Activated naive CD8-positive, alpha-beta T cell treated with anti-CD3 and anti-CD28 coated beads for 36 hours (primary cell): Measurements from ENCODE around the gene DUS2. TPM values are rescaled to one million over a fixed set of nuclear protein-coding genes. Genes with fewer than 3 reads are reported as not detected.
A peak's percentile ranks its signal among the peaks of the same experiment; 100 is the strongest.
"Not testable (repeated sequence)": the region's sequence is repeated elsewhere in the genome, so short reads cannot be mapped to it uniquely, and the experiment has no call there.

Source experiments
- DNase-seq: peaks from one replicate; pipeline ENCODE4 v3.0.0; 2021
- H3K27ac Mint-ChIP-seq: one replicate; pipeline ENCODE4 v1.8.0; 2022; ENCODE audit warnings: mild to moderate bottlenecking, moderate library complexity, mixed read lengths
- H3K27me3 Mint-ChIP-seq: one replicate; pipeline ENCODE4 v1.8.0; 2022; ENCODE audit warnings: mild to moderate bottlenecking, mixed read lengths
- H3K36me3 Mint-ChIP-seq: one replicate; pipeline ENCODE4 v1.8.0; 2021; ENCODE audit warnings: mild to moderate bottlenecking, mixed read lengths
- H3K4me1 Mint-ChIP-seq: one replicate; pipeline ENCODE4 v1.8.0; 2021; ENCODE audit warnings: mixed read lengths
- H3K4me3 Mint-ChIP-seq: one replicate; pipeline ENCODE4 v1.8.0; 2022; ENCODE audit warnings: mild to moderate bottlenecking, moderate library complexity, mixed read lengths
- H3K9me3 Mint-ChIP-seq: one replicate; pipeline ENCODE4 v1.8.0; 2022; ENCODE audit warnings: mixed read lengths
- total RNA-seq, 2 experiments: library from RNA; stranded (reverse); gene quantifications; one replicate each; pipeline ENCODE4 v1.2.3, GENCODE V29; 2021

DUS2 gene
- total RNA-seq, 2 experiments from 2014 or later: 34.6 to 39.1 TPM

DNA sequence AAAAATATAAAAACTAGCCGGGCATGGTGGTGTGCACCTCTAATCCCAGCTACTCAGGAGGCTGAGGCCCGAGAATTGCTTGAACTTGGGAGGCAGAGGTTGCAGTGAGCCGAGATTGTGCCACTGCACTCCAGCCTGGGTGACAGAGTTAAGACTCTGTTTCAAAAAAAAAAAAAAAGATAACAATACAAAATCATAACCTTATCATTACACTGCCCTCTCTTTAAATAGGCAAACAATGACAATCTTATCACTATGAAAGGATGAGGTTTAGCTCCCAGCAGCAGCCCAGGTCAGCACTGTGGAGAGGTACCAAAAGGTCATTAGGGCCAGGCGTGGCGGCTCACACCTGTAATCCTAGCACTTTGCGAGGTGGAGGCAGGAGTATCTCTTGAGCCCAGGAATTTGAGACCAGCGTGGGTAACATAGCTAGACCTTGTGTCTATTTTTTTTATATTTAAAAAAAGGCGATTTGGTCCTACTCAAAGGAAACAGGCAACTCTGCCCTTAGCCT, 3.9 kb upstream of the DUS2 start:
- H3K4me1 Mint-ChIP-seq: peaks cover 24% of the 10 kb centered on the region
- no peak overlapping the region for H3K27ac Mint-ChIP-seq
- no peaks in the 10 kb centered on the region for H3K27me3 Mint-ChIP-seq
- no peak for DNase-seq
- H3K36me3 Mint-ChIP-seq: peaks cover 25% of the 10 kb centered on the region
- no peaks in the 10 kb centered on the region for H3K9me3 Mint-ChIP-seq
- H3K4me3 Mint-ChIP-seq: no peak overlapping the region

- Mint-ChIP-seq H3K36me3 (peaks cover 32% of the 10 kb centered on the region), H3K27ac (peak overlapping the region; percentile 99), H3K4me1 (peaks cover 29% of the 10 kb centered on the region), H3K4me3 (peak overlapping the region; percentile 99), H3K9me3 (no peaks in the 10 kb centered on the region), H3K27me3 (no peaks in the 10 kb centered on the region)
- no peak for DNase-seq
Measured at GRCh38 chr16:68021490-68021889, 1.6 kb upstream of the DUS2 start.

GRCh38 chr16:68022278-68022727, 781 bp upstream of the DUS2 start:
- peaks cover 38% of the 10 kb centered on the region for H3K36me3 Mint-ChIP-seq
- peak overlapping the region; percentile 99 for H3K4me3 Mint-ChIP-seq
- H3K27me3 Mint-ChIP-seq: no peaks in the 10 kb centered on the region
- no peaks in the 10 kb centered on the region for H3K9me3 Mint-ChIP-seq
- peaks cover 29% of the 10 kb centered on the region for H3K4me1 Mint-ChIP-seq
- no peak for DNase-seq
- H3K27ac Mint-ChIP-seq: peak overlapping the region; percentile 99

DNA sequence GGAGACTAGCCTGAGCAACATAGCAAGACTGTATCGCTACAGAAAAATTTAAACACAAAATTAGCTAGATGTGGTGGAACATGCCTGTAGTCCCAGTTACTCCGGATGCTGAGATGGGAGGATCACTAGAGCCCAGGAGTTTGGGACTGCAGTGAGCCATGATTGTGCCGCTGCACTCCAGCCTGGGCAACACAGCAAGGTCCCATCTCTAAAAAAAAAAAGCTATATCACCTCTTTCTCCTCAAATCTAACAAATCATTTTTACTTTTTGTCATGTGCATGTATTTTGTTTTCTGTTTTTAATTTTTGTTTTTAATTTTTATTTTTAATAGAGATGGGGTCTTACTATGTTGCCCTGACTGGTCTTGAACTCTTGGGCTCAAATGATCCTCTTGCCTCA, 5.9 kb downstream of the DUS2 start:
- H3K4me3 Mint-ChIP-seq: no peak overlapping the region
- peaks cover 16% of the 10 kb centered on the region for H3K4me1 Mint-ChIP-seq
- peaks cover 29% of the 10 kb centered on the region for H3K36me3 Mint-ChIP-seq
- H3K27ac Mint-ChIP-seq: no peak overlapping the region
- no peaks in the 10 kb centered on the region for H3K27me3 Mint-ChIP-seq
- DNase-seq: no peak
- no peaks in the 10 kb centered on the region for H3K9me3 Mint-ChIP-seq

GRCh38 chr16:68030108-68030507, 7.0 kb downstream of the DUS2 start:
- H3K4me3 Mint-ChIP-seq, H3K9me3 Mint-ChIP-seq, H3K27ac Mint-ChIP-seq, H3K4me1 Mint-ChIP-seq, H3K27me3 Mint-ChIP-seq, DNase-seq: not testable (repeated sequence)
- H3K36me3 Mint-ChIP-seq: peaks cover 29% of the 10 kb centered on the region

GRCh38 chr16:68031951-68032350, 8.9 kb downstream of the DUS2 start:
- Mint-ChIP-seq H3K27ac (peak overlapping the region; percentile 70), H3K4me1 (peaks cover 7% of the 10 kb centered on the region), H3K9me3 (no peaks in the 10 kb centered on the region), H3K27me3 (no peaks in the 10 kb centered on the region), H3K36me3 (peaks cover 20% of the 10 kb centered on the region), H3K4me3 (no peak overlapping the region)
- DNase-seq: no peak

DNA sequence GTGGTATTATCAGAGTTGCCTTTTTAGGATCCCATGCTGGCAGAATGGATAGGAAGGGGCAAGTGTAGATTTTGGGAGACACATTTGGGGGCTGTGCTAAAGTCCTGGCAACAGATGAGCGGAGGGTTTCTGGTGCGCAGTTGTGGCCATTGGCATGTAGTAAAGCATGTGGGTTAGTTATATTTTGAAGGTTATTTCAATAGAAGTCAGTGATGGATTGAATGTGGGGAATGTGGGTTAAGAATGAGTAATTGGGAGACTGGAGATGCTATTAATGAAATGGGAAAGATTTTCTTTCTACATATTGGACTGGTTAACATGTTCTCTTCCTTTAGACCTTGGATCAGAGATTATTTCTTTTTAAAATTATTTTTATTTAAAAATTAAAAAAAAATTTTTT, 10.0 kb downstream of the DUS2 start:
- Mint-ChIP-seq H3K4me1 (peaks cover 7% of the 10 kb centered on the region), H3K27ac (peak overlapping the region; percentile 7), H3K9me3 (no peaks in the 10 kb centered on the region)

GRCh38 chr16:68035227-68035626, 12.1 kb downstream of the DUS2 start:
- H3K4me3 Mint-ChIP-seq: no peak overlapping the region
- peaks cover 11% of the 10 kb centered on the region for H3K4me1 Mint-ChIP-seq
- peaks cover 15% of the 10 kb centered on the region for H3K36me3 Mint-ChIP-seq
- no peaks in the 10 kb centered on the region for H3K27me3 Mint-ChIP-seq
- no peak overlapping the region for H3K27ac Mint-ChIP-seq
- no peaks in the 10 kb centered on the region for H3K9me3 Mint-ChIP-seq
- no peak for DNase-seq

More for the DNA sequence above, 10.0 kb downstream of the DUS2 start:
- H3K4me3 Mint-ChIP-seq: no peak overlapping the region
- peaks cover 11% of the 10 kb centered on the region for H3K36me3 Mint-ChIP-seq
- H3K27me3 Mint-ChIP-seq: no peaks in the 10 kb centered on the region
- no peak for DNase-seq

DNA sequence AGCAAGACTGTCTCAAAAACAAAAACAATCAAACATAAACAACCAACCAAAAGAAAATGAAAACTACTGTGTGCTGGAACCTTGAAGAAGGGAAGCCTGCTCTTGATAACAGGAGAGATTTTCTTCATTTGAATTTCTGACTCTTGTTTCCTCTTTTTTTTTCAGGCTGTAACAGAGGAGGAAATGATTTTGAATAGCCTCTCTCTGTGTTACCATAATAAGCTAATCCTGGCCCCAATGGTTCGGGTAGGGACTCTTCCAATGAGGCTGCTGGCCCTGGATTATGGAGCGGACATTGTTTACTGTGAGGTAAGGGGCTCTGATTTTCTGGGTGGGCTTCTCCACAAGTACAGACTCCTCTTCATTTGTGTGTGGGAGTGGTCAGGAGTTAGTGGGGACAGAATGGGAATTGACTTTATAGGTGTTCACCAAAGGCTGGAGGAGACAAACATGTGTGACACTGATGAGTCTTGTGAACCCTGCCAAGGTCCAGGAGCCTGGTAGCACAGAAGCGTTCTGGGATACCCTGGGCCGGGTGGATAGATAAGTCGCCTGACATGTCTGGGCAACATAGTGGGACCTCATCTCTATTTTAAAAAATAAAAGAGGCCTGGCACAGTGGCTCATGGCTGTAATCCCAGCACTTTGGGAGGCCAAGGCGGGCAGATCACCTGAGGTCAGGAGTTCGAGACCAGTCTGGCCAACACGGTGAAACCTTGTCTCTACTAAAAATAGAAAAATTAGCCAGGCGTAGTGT, 14.9 kb downstream of the DUS2 start:
- Mint-ChIP-seq H3K4me3 (no peak overlapping the region), H3K27ac (peak overlapping the region; percentile 8), H3K36me3 (peaks cover 17% of the 10 kb centered on the region), H3K4me1 (peaks cover 11% of the 10 kb centered on the region), H3K27me3 (no peaks in the 10 kb centered on the region), H3K9me3 (no peaks in the 10 kb centered on the region)
- no peak for DNase-seq

GRCh38 chr16:68040506-68041288, 17.6 kb downstream of the DUS2 start:
- no peaks in the 10 kb centered on the region for H3K9me3 Mint-ChIP-seq
- DNase-seq: peak; percentile 86
- H3K27me3 Mint-ChIP-seq: no peaks in the 10 kb centered on the region
- no peak overlapping the region for H3K4me3 Mint-ChIP-seq
- H3K27ac Mint-ChIP-seq: no peak overlapping the region
- peaks cover 20% of the 10 kb centered on the region for H3K36me3 Mint-ChIP-seq
- peaks cover 13% of the 10 kb centered on the region for H3K4me1 Mint-ChIP-seq

DNA sequence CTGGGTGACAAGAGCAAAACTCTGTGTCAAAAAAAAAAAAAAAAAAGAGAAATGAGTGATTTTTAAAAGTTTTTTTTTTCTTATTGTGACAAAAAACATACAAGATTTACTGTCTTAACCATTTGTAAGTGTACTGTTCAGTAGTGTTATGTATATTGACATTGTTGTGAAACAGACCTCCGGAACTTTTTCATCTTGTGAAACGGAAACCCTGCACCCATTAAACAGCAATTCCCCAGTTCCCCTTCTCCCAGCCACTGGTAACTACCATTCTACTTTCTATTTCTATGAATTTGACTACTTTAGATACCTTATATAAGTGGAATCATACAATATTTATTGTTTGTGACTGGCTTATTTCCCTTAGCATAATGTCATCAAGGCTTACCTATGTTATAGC, 18.7 kb downstream of the DUS2 start:
- Mint-ChIP-seq H3K36me3 (peaks cover 23% of the 10 kb centered on the region), H3K4me1 (peaks cover 10% of the 10 kb centered on the region), H3K27ac (no peak overlapping the region), H3K9me3 (no peaks in the 10 kb centered on the region), H3K4me3 (no peak overlapping the region), H3K27me3 (no peaks in the 10 kb centered on the region)
- DNase-seq: no peak

DNA sequence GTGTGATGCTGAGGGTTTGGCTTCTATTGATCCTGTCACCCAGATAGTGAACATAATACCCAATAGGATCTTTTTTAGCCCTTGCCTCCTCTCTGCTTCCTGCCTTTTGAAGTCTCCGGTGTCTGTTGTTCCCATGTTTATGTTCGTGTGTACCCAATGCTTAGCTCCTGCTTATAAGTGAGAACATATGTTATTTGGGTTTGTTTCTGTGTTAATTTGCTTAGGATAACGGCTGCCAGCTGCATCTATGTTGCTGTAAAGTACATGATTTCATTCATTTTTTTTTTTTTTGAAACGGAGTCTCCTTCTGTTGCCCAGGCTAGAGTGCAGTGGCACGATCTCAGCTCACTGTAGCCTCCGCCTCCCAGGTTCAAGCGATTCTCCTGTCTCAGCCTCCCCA, 23.0 kb downstream of the DUS2 start:
- H3K36me3 Mint-ChIP-seq: peaks cover 26% of the 10 kb centered on the region
- no peaks in the 10 kb centered on the region for H3K9me3 Mint-ChIP-seq
- H3K4me3 Mint-ChIP-seq: no peak overlapping the region
- no peak overlapping the region for H3K27ac Mint-ChIP-seq
- DNase-seq: no peak
- no peaks in the 10 kb centered on the region for H3K27me3 Mint-ChIP-seq
- H3K4me1 Mint-ChIP-seq: peaks cover 5% of the 10 kb centered on the region

- Mint-ChIP-seq H3K4me1 (peaks cover 5% of the 10 kb centered on the region), H3K27ac (no peak overlapping the region), H3K27me3 (no peaks in the 10 kb centered on the region), H3K9me3 (no peaks in the 10 kb centered on the region), H3K36me3 (peaks cover 36% of the 10 kb centered on the region), H3K4me3 (no peak overlapping the region)
- DNase-seq: no peak
Measured at GRCh38 chr16:68047987-68048386, 24.9 kb downstream of the DUS2 start.

DNA sequence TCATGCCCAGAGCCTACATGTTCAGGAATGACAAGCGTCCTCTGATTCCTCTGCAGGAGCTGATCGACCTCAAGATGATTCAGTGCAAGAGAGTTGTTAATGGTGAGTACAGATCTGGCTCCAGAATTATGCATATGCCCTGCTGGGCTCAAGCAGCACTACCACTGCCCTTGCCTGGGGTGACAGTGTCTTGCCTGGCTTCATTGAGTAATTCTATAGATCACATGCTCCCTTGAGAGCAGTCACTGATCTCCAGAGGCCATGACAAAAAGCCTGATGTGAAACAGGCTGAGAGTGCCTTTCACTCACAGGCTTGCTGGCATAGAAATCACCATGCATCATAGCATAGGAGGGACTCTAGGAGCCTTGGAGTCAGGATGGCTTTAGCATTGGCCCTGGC, 26.4 kb downstream of the DUS2 start:
- no peak overlapping the region for H3K4me3 Mint-ChIP-seq
- H3K9me3 Mint-ChIP-seq: no peaks in the 10 kb centered on the region
- H3K27ac Mint-ChIP-seq: no peak overlapping the region
- no peak for DNase-seq
- H3K4me1 Mint-ChIP-seq: peaks cover 3% of the 10 kb centered on the region
- no peaks in the 10 kb centered on the region for H3K27me3 Mint-ChIP-seq
- peaks cover 39% of the 10 kb centered on the region for H3K36me3 Mint-ChIP-seq

GRCh38 chr16:68055395-68055794, 32.3 kb downstream of the DUS2 start:
- Mint-ChIP-seq H3K27me3 (no peaks in the 10 kb centered on the region), H3K4me3 (no peak overlapping the region), H3K36me3 (peaks cover 51% of the 10 kb centered on the region), H3K9me3 (no peaks in the 10 kb centered on the region), H3K27ac (no peak overlapping the region), H3K4me1 (peaks cover 16% of the 10 kb centered on the region)
- no peak for DNase-seq
